ENCODE measurements around the gene IL1RAPL1.

The IL1RAPL1 gene

GRCh38 chrX:29947225-29947624, 1360.0 kb downstream of the IL1RAPL1 start:
- in situ Hi-C loops (cut with MboI; ENCODE audit: low sequenced_read_pairs): no loop called here

- in situ Hi-C loops (cut with MboI; ENCODE audit: low sequenced_read_pairs): no loop called here
Measured at GRCh38 chrX:29948653-29949052, 1361.4 kb downstream of the IL1RAPL1 start.

DNA sequence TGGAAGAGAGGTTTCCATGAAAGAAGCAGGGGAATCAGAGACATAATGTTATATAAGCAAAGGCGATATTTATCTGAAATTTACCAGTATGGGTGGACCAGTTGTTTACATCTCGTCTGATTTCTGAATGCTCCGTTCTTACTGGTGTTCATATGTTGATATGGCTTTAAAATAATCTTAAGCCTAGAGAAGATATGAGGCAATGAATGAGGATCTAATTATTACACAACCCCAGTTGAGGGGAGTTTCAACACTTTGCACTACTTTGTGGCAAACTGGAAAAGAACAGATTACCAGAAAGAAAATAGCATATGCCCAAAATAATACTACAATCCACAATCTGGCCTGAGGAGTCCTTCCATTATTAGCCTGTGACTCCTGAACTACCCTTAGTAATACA, 1364.8 kb downstream of the IL1RAPL1 start:
- in situ Hi-C loops (cut with MboI; ENCODE audit: low sequenced_read_pairs): no loop called here

DNA sequence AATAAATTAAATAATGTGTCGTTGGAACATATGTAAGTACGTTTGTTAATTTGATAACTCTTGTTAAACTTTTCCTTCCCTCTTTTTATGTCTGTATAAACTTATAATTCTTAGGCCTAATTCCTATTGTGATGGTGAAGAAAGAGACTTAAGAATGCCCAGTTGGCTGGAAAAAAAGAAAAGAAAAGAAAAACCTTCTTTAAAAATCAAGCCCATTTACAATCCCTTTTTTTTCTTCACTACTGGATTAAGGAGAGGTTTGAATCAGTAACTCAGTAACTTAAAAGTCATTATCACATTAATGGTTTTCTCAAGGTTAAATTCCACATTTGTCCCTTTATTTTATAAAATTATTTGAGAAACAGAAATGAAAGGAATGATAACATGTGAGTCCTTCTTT, 1374.8 kb downstream of the IL1RAPL1 start:
- in situ Hi-C loops (cut with MboI; ENCODE audit: low sequenced_read_pairs): no loop called here

GRCh38 chrX:29965634-29966033, 1378.4 kb downstream of the IL1RAPL1 start:
- in situ Hi-C loops (cut with MboI; ENCODE audit: low sequenced_read_pairs): no loop called here

- in situ Hi-C loops (cut with MboI; ENCODE audit: low sequenced_read_pairs): no loop called here
Measured at GRCh38 chrX:29992083-29992482, 1404.8 kb downstream of the IL1RAPL1 start.

DNA sequence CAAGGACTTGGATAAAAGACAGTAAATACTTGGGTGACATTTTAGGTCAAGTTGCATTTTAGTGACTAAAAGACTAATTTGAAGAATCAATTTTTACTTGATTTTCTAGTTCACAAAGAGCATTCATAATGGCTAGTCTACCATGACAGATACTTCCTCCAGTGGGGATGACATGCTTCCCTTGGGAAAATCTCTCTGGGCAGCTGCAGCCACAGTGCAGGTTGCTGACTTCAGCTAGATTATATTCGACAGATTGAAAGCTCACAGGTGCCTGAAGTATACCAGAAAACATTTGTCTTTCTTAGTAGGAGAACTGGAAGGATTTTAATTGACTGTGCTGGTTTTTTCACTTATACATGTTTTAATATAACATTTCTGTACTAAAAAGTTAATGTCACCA, 1418.6 kb downstream of the IL1RAPL1 start:
- in situ Hi-C loops (cut with MboI; ENCODE audit: low sequenced_read_pairs): no loop called here

Data from HL-60/S4 treated with retinoic acid at 250 ng/mL for 4 days and 3 days (cell line).